DMS79 treated with DMSO at 0.1 percent for 48 hours (cell line): ENCODE measurements around the gene CHCHD5.

ENCODE experiments used
- DNase-seq: peaks from one replicate; lab custom pipeline; 2025; lab: John Stamatoyannopoulos, UW

CHCHD5 gene

GRCh38 chr2:112625474-112626114, 41.2 kb downstream of the CHCHD5 start:
- DNase-seq, result no peak

GRCh38 chr2:112626604-112627059, 42.2 kb downstream of the CHCHD5 start:
- DNase-seq, result peak; percentile 82

- DNase-seq, result no peak
Measured at GRCh38 chr2:112627060-112628040, 42.9 kb downstream of the CHCHD5 start.

GRCh38 chr2:112629224-112629623, 44.8 kb downstream of the CHCHD5 start:
- no peak for DNase-seq

GRCh38 chr2:112629823-112630222, 45.4 kb downstream of the CHCHD5 start:
- no peak for DNase-seq

- DNase-seq, result no peak
Measured at GRCh38 chr2:112630268-112630667, 45.9 kb downstream of the CHCHD5 start.

GRCh38 chr2:112633708-112634107, 49.3 kb downstream of the CHCHD5 start:
- no peak for DNase-seq

GRCh38 chr2:112634153-112634873, 49.9 kb downstream of the CHCHD5 start:
- DNase-seq, result no peak

- DNase-seq, result no peak
Measured at GRCh38 chr2:112634874-112635157, 50.4 kb downstream of the CHCHD5 start.

GRCh38 chr2:112636605-112637288, 52.3 kb downstream of the CHCHD5 start:
- no peak for DNase-seq

GRCh38 chr2:112637289-112637660, 52.9 kb downstream of the CHCHD5 start:
- DNase-seq, result no peak
